ENCODE results near the gene ACTN1.
"Not testable (repeated sequence)": the region's sequence is repeated elsewhere in the genome, so short reads cannot be mapped to it uniquely, and the experiment has no call there.

ACTN1 gene

DNA sequence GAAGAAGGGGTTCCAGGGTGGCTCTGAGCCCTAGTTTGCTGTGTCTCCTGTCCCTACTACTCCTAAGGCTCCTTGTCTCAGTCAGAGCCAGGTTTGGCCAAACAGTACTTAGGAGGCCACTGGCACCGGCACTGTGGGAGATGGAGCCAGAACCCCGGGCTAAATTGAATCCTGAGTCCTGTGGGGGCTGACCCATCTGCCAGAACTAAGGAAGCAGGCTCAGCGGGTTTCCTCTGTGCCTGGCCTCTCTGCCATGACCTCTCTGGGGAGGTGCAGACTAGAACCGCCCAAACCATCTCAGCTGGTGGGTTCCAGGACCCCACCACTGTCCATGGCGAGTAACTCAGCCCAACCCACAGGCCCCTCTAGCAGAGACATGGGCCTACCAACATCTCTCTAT is 5.5 kb downstream of the ACTN1 start:
- TF ChIP-seq ZFX (IDR thresholded peaks at IDR 0.05), result no peak
- TF ChIP-seq, protein P1, sequence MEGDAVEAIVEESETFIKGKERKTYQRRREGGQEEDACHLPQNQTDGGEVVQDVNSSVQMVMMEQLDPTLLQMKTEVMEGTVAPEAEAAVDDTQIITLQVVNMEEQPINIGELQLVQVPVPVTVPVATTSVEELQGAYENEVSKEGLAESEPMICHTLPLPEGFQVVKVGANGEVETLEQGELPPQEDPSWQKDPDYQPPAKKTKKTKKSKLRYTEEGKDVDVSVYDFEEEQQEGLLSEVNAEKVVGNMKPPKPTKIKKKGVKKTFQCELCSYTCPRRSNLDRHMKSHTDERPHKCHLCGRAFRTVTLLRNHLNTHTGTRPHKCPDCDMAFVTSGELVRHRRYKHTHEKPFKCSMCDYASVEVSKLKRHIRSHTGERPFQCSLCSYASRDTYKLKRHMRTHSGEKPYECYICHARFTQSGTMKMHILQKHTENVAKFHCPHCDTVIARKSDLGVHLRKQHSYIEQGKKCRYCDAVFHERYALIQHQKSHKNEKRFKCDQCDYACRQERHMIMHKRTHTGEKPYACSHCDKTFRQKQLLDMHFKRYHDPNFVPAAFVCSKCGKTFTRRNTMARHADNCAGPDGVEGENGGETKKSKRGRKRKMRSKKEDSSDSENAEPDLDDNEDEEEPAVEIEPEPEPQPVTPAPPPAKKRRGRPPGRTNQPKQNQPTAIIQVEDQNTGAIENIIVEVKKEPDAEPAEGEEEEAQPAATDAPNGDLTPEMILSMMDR (conservative IDR thresholded peaks at IDR 0.05), result no peak

GRCh38 chr14:68973219-68973565 is 5.9 kb downstream of the ACTN1 start:
- not testable (repeated sequence) for H3K27ac ChIP-seq

More for the DNA sequence above, 5.5 kb downstream of the ACTN1 start:
- no peak overlapping the region for H3K27ac ChIP-seq

DNA sequence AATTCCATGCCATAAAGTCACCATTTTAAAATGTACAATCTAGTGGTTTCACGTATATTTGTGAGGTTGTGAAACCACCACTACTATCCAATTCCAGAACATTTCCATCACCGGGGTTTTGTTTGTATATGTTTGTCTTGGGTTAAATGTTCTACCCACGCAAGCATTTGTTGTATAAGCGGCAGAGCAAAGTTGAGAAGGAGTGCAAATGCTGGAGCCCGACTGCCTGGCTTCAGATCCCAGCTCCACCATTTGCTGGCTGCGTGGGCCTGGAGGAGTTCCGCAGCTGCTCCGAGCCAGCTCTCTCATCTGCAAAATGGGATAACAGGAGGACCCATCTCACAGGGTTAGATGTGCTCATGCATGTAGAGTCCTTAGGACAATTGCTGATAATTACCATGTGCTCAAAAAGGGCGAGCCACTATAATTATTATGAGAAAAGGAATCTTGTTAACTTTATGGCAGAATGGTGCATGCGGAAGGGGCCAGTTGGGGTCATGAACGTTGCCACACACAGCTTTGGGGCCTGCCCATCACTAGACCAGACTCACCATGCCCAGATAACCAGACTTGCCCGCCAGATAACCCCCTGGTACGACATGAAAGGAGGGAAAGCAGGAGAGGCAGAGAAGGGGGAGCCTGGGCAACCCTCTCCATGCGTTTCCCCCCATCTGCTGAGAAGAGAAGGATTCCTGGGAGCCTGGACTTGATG is 6.4 kb downstream of the ACTN1 start:
- no peak overlapping the region for H3K27ac ChIP-seq
- TF ChIP-seq ZFX (IDR thresholded peaks at IDR 0.05), result no peak
- TF ChIP-seq, protein P1 (conservative IDR thresholded peaks at IDR 0.05), result no peak

GRCh38 chr14:68971411-68972035 is 7.6 kb downstream of the ACTN1 start:
- TF ChIP-seq, protein P1 (conservative IDR thresholded peaks at IDR 0.05), result no peak
- no peak for TF ChIP-seq ZFX (IDR thresholded peaks at IDR 0.05)
- H3K27ac ChIP-seq, result no peak overlapping the region

DNA sequence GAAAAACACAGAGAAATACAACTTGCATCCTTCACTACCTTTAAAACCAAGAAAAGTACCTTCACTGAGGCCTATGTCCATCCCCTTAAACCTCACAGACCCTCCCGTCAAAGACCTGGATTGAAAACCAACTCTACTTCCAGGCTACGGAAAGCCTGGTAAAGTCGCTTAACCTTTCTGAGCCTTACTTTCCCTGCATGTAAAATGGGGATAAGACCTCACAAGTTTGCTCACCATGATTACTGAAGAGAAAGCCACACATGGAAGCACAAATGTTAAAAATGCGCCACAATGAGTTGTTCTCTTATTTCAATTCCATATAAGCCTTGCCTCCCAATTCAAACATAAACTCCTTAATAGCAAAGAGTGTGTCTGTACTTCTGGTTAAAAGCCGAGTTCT is 8.4 kb downstream of the ACTN1 start:
- TF ChIP-seq, protein P1 (conservative IDR thresholded peaks at IDR 0.05), result no peak
- no peak for TF ChIP-seq ZFX (IDR thresholded peaks at IDR 0.05)
- H3K27ac ChIP-seq, result no peak overlapping the region

DNA sequence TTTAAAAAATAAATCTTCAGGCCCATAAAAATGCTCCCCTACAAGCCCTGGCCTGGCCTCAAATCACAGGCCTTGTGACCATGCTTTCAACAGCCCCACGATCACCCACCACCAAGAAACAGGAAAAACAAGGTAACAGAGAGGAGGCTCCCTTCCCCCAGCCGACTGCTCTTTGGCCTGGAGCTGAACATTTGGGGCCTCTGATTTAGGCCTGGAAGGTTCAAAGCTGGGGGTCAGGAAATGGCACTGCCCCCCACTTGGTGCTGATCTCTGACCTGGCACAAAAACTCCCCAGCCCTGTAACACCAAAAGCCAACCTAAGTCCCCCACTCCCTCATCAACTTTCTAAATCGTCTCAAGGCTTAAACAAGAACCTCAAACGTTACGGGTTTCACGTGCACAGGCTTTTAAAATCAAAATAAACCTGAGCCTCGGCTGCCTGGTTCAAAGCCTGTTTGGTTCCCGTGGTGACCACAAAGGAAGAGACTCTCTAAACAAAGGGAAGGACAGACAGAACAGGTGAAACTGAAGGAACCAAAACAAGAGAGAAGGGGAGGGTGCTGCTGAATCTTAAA is 9.0 kb downstream of the ACTN1 start:
- H3K27ac ChIP-seq, result no peak overlapping the region
- no peak for TF ChIP-seq ZFX (IDR thresholded peaks at IDR 0.05)
- TF ChIP-seq, protein P1 (conservative IDR thresholded peaks at IDR 0.05), result no peak

GRCh38 chr14:68969278-68970033 is 9.6 kb downstream of the ACTN1 start:
- H3K27ac ChIP-seq, result no peak overlapping the region
- TF ChIP-seq, protein P1 (conservative IDR thresholded peaks at IDR 0.05), result no peak
- no peak for TF ChIP-seq ZFX (IDR thresholded peaks at IDR 0.05)
